ENCODE measurements around the gene MYD88. TPM values are rescaled to one million over a fixed set of nuclear protein-coding genes. Genes with fewer than 3 reads are reported as not detected.
A peak's percentile ranks its signal among the peaks of the same experiment; 100 is the strongest.

MYD88 gene
- total RNA-seq, 1 experiment from 2014 or later = 5.2 TPM

DNA sequence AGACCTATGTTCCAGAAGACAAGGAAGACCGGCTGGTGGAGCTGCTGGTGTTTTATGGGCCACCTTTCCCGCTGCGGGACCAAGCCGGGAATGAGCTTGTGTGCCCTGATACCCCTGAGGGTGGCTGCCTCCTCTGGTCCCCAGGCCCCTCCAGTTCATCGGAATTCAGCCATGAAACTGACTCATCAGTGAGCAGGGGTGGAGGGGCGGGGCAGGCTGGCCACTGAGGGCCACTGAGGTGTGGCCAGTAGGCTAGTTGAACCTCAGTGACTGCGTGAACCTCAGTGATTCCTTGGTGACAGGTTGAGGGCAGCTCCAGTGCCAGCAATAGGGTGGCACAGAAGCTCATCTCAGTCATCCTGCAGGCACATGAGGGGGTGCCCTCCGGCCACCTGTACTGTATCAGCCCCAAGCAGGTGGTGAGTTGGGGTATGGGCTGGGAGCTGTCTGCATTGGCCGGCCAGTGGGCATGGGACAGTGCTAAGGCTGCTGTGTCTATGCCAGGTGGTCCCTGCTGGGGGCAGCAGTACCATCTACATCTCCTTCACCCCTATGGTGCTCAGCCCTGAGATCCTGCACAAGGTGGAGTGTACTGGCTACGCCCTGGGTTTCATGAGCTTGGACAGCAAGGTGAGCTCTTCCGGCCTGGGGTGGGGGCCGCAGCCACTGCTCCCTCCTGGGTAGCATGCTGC is 21.8 kb upstream of the MYD88 start:
- Histone ChIP-seq H3K27ac (no peak overlapping the region), H3K27me3 (replicated peaks) (no peaks in the 10 kb centered on the region), H3K36me3 (peaks cover 9% of the 10 kb centered on the region), H3K9me3 (replicated peaks) (no peaks in the 10 kb centered on the region), H3K4me1 (replicated peaks) (no peaks in the 10 kb centered on the region), H3K4me3 (no peak overlapping the region)
- DNase-seq (ENCODE audit: low read depth in 1 of 2, low spot score in 2 of 2) = no peak

- DNase-seq (ENCODE audit: low read depth in 1 of 2, low spot score in 2 of 2) = no peak
- Histone ChIP-seq H3K4me3 (no peak overlapping the region), H3K27ac (no peak overlapping the region), H3K4me1 (replicated peaks) (no peaks in the 10 kb centered on the region), H3K36me3 (peaks cover 14% of the 10 kb centered on the region), H3K27me3 (replicated peaks) (no peaks in the 10 kb centered on the region), H3K9me3 (replicated peaks) (no peaks in the 10 kb centered on the region)
These were observed 21.2 kb upstream of the MYD88 start for GRCh38 chr3:38117163-38117716.

DNA sequence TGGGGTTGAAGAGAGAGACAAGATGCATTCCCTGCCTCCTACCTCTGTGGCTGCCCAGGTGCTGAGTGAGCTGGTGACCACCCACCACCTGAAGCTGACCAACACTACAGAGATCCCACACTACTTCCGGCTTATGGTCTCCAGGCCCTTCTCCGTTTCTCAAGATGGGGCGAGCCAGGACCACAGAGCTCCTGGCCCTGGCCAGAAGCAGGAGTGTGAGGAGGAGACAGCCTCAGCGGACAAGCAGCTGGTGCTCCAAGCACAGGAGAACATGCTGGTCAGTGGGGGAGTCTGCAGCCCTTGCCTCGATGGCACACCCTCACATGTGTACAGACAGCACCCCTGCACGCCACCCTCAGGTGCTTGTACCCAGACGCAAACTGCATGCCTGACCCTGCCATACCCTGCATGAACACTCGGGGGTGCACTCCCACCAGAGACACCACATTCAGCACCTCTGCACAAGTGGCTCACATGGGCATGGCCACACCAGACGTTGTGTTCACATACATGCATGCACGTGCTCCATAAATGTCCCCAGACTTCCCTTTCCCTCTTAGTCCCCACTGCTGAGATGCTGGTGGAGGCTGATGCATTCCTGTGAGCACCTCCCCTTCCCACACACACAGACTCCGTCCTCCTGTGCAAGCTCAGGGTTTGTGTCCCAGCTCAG is 20.6 kb upstream of the MYD88 start:
- no peaks in the 10 kb centered on the region for H3K9me3 ChIP-seq (replicated peaks)
- DNase-seq (ENCODE audit: low read depth in 1 of 2, low spot score in 2 of 2) = peak; percentile 31 to 58
- no peaks in the 10 kb centered on the region for H3K4me1 ChIP-seq (replicated peaks)
- H3K27ac ChIP-seq = no peak overlapping the region
- H3K36me3 ChIP-seq = peaks cover 21% of the 10 kb centered on the region
- H3K27me3 ChIP-seq (replicated peaks) = no peaks in the 10 kb centered on the region
- H3K4me3 ChIP-seq = no peak overlapping the region

GRCh38 chr3:38118421-38119247 is 19.8 kb upstream of the MYD88 start:
- Histone ChIP-seq H3K4me1 (replicated peaks) (no peaks in the 10 kb centered on the region), H3K36me3 (peaks cover 27% of the 10 kb centered on the region), H3K4me3 (no peak overlapping the region), H3K9me3 (replicated peaks) (no peaks in the 10 kb centered on the region), H3K27me3 (replicated peaks) (no peaks in the 10 kb centered on the region), H3K27ac (no peak overlapping the region)
- no peak for DNase-seq (ENCODE audit: low read depth in 1 of 2, low spot score in 2 of 2)

GRCh38 chr3:38119248-38119544 is 19.3 kb upstream of the MYD88 start:
- Histone ChIP-seq H3K27ac (no peak overlapping the region), H3K36me3 (peaks cover 29% of the 10 kb centered on the region), H3K27me3 (replicated peaks) (no peaks in the 10 kb centered on the region), H3K9me3 (replicated peaks) (no peaks in the 10 kb centered on the region), H3K4me1 (replicated peaks) (no peaks in the 10 kb centered on the region), H3K4me3 (no peak overlapping the region)
- DNase-seq (ENCODE audit: low read depth in 1 of 2, low spot score in 2 of 2) = no peak

GRCh38 chr3:38119821-38120692 is 18.4 kb upstream of the MYD88 start:
- Histone ChIP-seq H3K27ac (no peak overlapping the region), H3K4me3 (no peak overlapping the region), H3K4me1 (replicated peaks) (no peaks in the 10 kb centered on the region), H3K36me3 (peaks cover 36% of the 10 kb centered on the region), H3K27me3 (replicated peaks) (no peaks in the 10 kb centered on the region), H3K9me3 (replicated peaks) (no peaks in the 10 kb centered on the region)
- DNase-seq (ENCODE audit: low read depth in 1 of 2, low spot score in 2 of 2) = no peak

GRCh38 chr3:38120693-38121450 is 17.6 kb upstream of the MYD88 start:
- Histone ChIP-seq H3K4me1 (replicated peaks) (no peaks in the 10 kb centered on the region), H3K9me3 (replicated peaks) (no peaks in the 10 kb centered on the region), H3K27ac (no peak overlapping the region), H3K27me3 (replicated peaks) (no peaks in the 10 kb centered on the region), H3K4me3 (no peak overlapping the region), H3K36me3 (peaks cover 43% of the 10 kb centered on the region)
- no peak for DNase-seq (ENCODE audit: low read depth in 1 of 2, low spot score in 2 of 2)

DNA sequence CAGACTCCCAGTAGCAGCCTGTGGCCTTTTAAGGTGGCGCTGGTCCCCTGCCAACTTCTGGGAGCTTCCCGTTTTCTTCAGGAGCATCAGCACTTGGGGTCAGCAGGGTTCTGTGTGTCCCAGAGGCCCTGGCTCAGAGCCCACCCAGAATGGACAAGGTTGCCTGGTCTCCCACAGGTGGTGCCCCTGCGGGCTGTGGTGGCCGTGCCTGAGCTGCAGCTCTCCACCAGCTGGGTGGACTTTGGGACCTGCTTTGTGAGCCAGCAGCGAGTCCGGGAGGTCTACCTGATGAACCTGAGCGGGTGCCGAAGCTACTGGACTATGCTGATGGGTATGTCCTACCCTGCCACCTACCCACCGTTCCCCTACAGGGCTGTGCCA is 17.0 kb upstream of the MYD88 start:
- Histone ChIP-seq H3K27ac (no peak overlapping the region), H3K27me3 (replicated peaks) (no peaks in the 10 kb centered on the region), H3K36me3 (peaks cover 49% of the 10 kb centered on the region), H3K4me3 (no peak overlapping the region), H3K9me3 (replicated peaks) (no peaks in the 10 kb centered on the region), H3K4me1 (replicated peaks) (no peaks in the 10 kb centered on the region)
- DNase-seq (ENCODE audit: low read depth in 1 of 2, low spot score in 2 of 2) = no peak

- Histone ChIP-seq H3K9me3 (replicated peaks) (no peaks in the 10 kb centered on the region), H3K4me1 (replicated peaks) (no peaks in the 10 kb centered on the region), H3K27me3 (replicated peaks) (no peaks in the 10 kb centered on the region), H3K4me3 (no peak overlapping the region), H3K36me3 (peaks cover 54% of the 10 kb centered on the region), H3K27ac (no peak overlapping the region)
- DNase-seq (ENCODE audit: low read depth in 1 of 2, low spot score in 2 of 2) = no peak
These were observed 16.5 kb upstream of the MYD88 start for GRCh38 chr3:38121832-38122461.

DNA sequence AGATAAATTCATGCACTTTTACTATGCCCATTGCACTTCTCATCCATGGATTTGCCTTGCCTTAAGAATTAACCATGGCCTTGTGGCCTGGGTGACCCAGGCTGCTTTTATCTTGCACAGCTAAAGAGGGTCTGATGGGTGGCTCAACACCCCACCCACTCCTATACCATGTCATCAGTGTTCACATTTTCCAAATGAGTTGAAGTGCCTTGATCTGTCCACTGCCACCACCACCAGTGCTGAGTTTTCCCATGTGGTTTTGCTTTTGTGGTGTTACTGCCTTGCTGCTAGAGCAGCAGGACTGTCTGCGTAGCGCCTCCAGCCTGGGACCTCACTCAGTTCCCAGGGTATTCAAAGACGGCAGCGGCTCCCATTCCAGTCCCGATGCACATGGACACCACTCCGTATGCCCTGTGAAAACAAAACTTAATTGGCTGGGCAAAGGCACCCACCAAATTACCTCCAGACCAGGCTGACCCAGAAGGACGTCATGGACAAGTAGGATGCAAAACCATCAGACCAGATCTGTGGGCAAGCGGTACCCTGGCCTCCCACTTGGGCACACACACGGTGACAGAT is 15.7 kb upstream of the MYD88 start:
- H3K9me3 ChIP-seq (replicated peaks) = no peaks in the 10 kb centered on the region
- H3K4me1 ChIP-seq (replicated peaks) = no peaks in the 10 kb centered on the region
- DNase-seq (ENCODE audit: low read depth in 1 of 2, low spot score in 2 of 2) = peak in 1 of 2 experiments; percentile 25
- H3K27ac ChIP-seq = no peak overlapping the region
- H3K36me3 ChIP-seq = peaks cover 62% of the 10 kb centered on the region
- no peak overlapping the region for H3K4me3 ChIP-seq
- H3K27me3 ChIP-seq (replicated peaks) = no peaks in the 10 kb centered on the region

GRCh38 chr3:38124324-38125122 is 13.9 kb upstream of the MYD88 start:
- Histone ChIP-seq H3K27ac (no peak overlapping the region), H3K4me1 (replicated peaks) (no peaks in the 10 kb centered on the region), H3K36me3 (peaks cover 78% of the 10 kb centered on the region), H3K4me3 (no peak overlapping the region), H3K9me3 (replicated peaks) (no peaks in the 10 kb centered on the region), H3K27me3 (replicated peaks) (no peaks in the 10 kb centered on the region)
- DNase-seq (ENCODE audit: low read depth in 1 of 2, low spot score in 2 of 2) = no peak

Data from SJSA1 (cell line).